H1 (cell line): ENCODE measurements around the gene DIPK1A. TPM values are rescaled to one million over a fixed set of nuclear protein-coding genes. Genes with fewer than 3 reads are reported as not detected.

Source experiments
- CTCF ChIA-PET: fragments of 300-600 bp; sonication (Branson Sonifier 250); formaldehyde crosslinking; loops from one replicate; lab custom pipeline; 2021; ENCODE audit not compliant: partially characterized antibody; lab: Charles Lee
- POLR2A ChIA-PET: fragments of 300-600 bp; sonication (Branson Sonifier 250); formaldehyde crosslinking; loops from one replicate; lab custom pipeline; 2021; ENCODE audit warnings: inconsistent platforms; ENCODE audit not compliant: partially characterized antibody; lab: Charles Lee
- DNase-seq, 2 experiments: peaks; one replicate each; pipeline versions ENCODE4 v3.0.0 to v3.0.0-alpha.2; 2010 to 2022; ENCODE audit warnings: low spot score in 2 of 2, low read depth in 1 of 2, mixed read lengths in 1 of 2
- FAIRE-seq: peaks from 2 replicates; lab custom pipeline; 2011; peaks lifted over from hg19 to GRCh38; lab: Jason Lieb, UNC
- H2AFZ ChIP-seq: 2 replicates; pipeline ENCODE4 v1.8.1; 2012; ENCODE audit warnings: low read length, inconsistent platforms
- H2AK5ac ChIP-seq: 2 replicates; pipeline ENCODE4 v1.6.1; 2013; ENCODE audit warnings: low read depth, low read length
- H2BK120ac ChIP-seq: replicated peaks from 2 replicates; pipeline ENCODE3; 2013; ENCODE audit warnings: low read depth, low read length, inconsistent platforms
- H2BK12ac ChIP-seq: 2 replicates; pipeline ENCODE4 v1.6.1; 2013; ENCODE audit warnings: low read depth, low read length
- H2BK15ac ChIP-seq: 2 replicates; pipeline ENCODE4 v1.6.1; 2013; ENCODE audit warnings: low read length
- H2BK20ac ChIP-seq: 2 replicates; pipeline ENCODE4 v1.6.1; 2013; ENCODE audit warnings: low read length
- H2BK5ac ChIP-seq: 2 replicates; pipeline ENCODE4 v1.6.1; 2013; ENCODE audit warnings: low read depth, low read length
- H3K14ac ChIP-seq: 2 replicates; pipeline ENCODE4 v1.6.1; 2013; ENCODE audit warnings: inconsistent platforms; ENCODE audit not compliant: insufficient read length
- H3K18ac ChIP-seq: 2 replicates; pipeline ENCODE4 v1.6.1; 2013; ENCODE audit warnings: low read length; ENCODE audit errors: extremely low read depth
- H3K23ac ChIP-seq: 2 replicates; pipeline ENCODE4 v1.6.1; 2013; ENCODE audit warnings: inconsistent platforms; ENCODE audit not compliant: insufficient read length
- H3K23me2 ChIP-seq: 2 replicates; pipeline ENCODE4 v1.6.1; 2013; ENCODE audit warnings: low read depth, low read length
- H3K27ac ChIP-seq: 2 replicates; pipeline ENCODE4 v1.6.1; 2011; ENCODE audit warnings: low read depth, low read length, inconsistent platforms
- H3K27me3 ChIP-seq, 4 experiments: replicated peaks in 1 of 4; 1 replicate in 1 of 4; 2 replicates in 3 of 4; pipeline versions ENCODE4 v1.6.1 to v1.8.1; 2011 to 2013; ENCODE audit warnings: low read length in 3 of 4, mild to moderate bottlenecking in 3 of 4, inconsistent platforms in 2 of 4, mixed read lengths in 2 of 4, moderate library complexity in 1 of 4; ENCODE audit not compliant: control insufficient read depth in 3 of 4, insufficient read depth in 3 of 4; ENCODE audit errors: extremely low read depth in 1 of 4
- H3K36me3 ChIP-seq, 4 experiments: 2 replicates each; pipeline versions ENCODE4 v1.6.1 to v1.8.1; 2011 to 2013; ENCODE audit warnings: mild to moderate bottlenecking in 4 of 4, low read length in 3 of 4, moderate library complexity in 2 of 4, control low read depth in 1 of 4, inconsistent platforms in 1 of 4; ENCODE audit not compliant: insufficient read depth in 4 of 4, control insufficient read depth in 2 of 4
- H3K4ac ChIP-seq: replicated peaks from 2 replicates; pipeline ENCODE3; 2013; ENCODE audit warnings: low read length, low read depth, mixed read lengths, inconsistent platforms; ENCODE audit not compliant: insufficient read length
- H3K4me1 ChIP-seq, 4 experiments: replicated peaks in 1 of 4; 1 replicate in 1 of 4; 2 replicates in 3 of 4; pipeline versions ENCODE4 v1.6.1 to v1.8.1; 2011 to 2013; ENCODE audit warnings: low read length in 3 of 4, inconsistent platforms in 2 of 4, mixed read lengths in 1 of 4; ENCODE audit not compliant: insufficient read depth in 4 of 4, control insufficient read depth in 3 of 4
- H3K4me2 ChIP-seq, 2 experiments: 2 replicates each; pipeline versions ENCODE4 v1.6.1 to v1.8.1; 2011 to 2013; ENCODE audit warnings: low read depth in 2 of 2, low read length in 2 of 2, control low read depth in 1 of 2, inconsistent platforms in 1 of 2, mild to moderate bottlenecking in 1 of 2; ENCODE audit not compliant: insufficient read depth in 1 of 2
- H3K4me3 ChIP-seq, 4 experiments: fragments of 200-600, 300-600 bp in 1 of 4; sonication (generic), shearing (Covaris generic), sonication (Bioruptor Twin) in 1 of 4; 2 replicates each; pipeline versions ENCODE4 v1.5.1 to v1.8.1; 2011 to 2016; ENCODE audit warnings: low read length in 4 of 4, low read depth in 3 of 4, control low read depth in 2 of 4, inconsistent platforms in 2 of 4, mild to moderate bottlenecking in 2 of 4, mixed read lengths in 1 of 4, moderate library complexity in 1 of 4; ENCODE audit not compliant: insufficient read depth in 2 of 4; ENCODE audit errors: extremely low read depth in 1 of 4
- H3K56ac ChIP-seq: replicated peaks from 2 replicates; pipeline ENCODE3; 2013; ENCODE audit warnings: low read depth, mild to moderate bottlenecking, mixed read lengths, low read length, inconsistent platforms; ENCODE audit not compliant: insufficient read length
- H3K79me1 ChIP-seq: 2 replicates; pipeline ENCODE4 v1.6.1; 2013; ENCODE audit warnings: low read depth, low read length, control low read depth
- H3K79me2 ChIP-seq, 2 experiments: 2 replicates each; pipeline versions ENCODE4 v1.6.1 to v1.8.1; 2012 to 2013; ENCODE audit warnings: low read length in 2 of 2, mild to moderate bottlenecking in 2 of 2, inconsistent platforms in 1 of 2; ENCODE audit not compliant: insufficient read depth in 2 of 2, control insufficient read depth in 1 of 2
- H3K9ac ChIP-seq, 4 experiments: replicated peaks in 1 of 4; 1 replicate in 1 of 4; 2 replicates in 3 of 4; pipeline versions ENCODE4 v1.6.1 to v1.8.1; 2011 to 2013; ENCODE audit warnings: low read depth in 3 of 4, low read length in 3 of 4, control low read depth in 2 of 4, mild to moderate bottlenecking in 2 of 4, moderate library complexity in 2 of 4, inconsistent platforms in 1 of 4; ENCODE audit errors: extremely low read depth in 1 of 4
- H3K9me3 ChIP-seq, 2 experiments: 2 replicates each; pipeline versions ENCODE4 v1.6.1 to v1.8.1; 2012 to 2013; ENCODE audit warnings: mild to moderate bottlenecking in 2 of 2, moderate library complexity in 2 of 2, control low read depth in 1 of 2, inconsistent platforms in 1 of 2, low read depth in 1 of 2, low read length in 1 of 2, mixed read lengths in 1 of 2; ENCODE audit not compliant: insufficient read depth in 2 of 2
- H4K20me1 ChIP-seq, 2 experiments: replicated peaks in 1 of 2; 2 replicates each; pipeline versions ENCODE3 to v1.8.1; 2011 to 2013; ENCODE audit warnings: inconsistent platforms in 2 of 2, low read length in 2 of 2, mild to moderate bottlenecking in 1 of 2; ENCODE audit not compliant: insufficient read depth in 2 of 2, control insufficient read depth in 1 of 2
- H4K5ac ChIP-seq: 2 replicates; pipeline ENCODE4 v1.6.1; 2013; ENCODE audit warnings: low read length, low read depth, mixed read lengths, inconsistent platforms; ENCODE audit not compliant: insufficient read length
- H4K8ac ChIP-seq: 2 replicates; pipeline ENCODE4 v1.8.0; 2013; ENCODE audit warnings: mild to moderate bottlenecking, moderate library complexity, low read length, inconsistent platforms; ENCODE audit not compliant: insufficient read depth; ENCODE audit errors: extremely low read depth
- H4K91ac ChIP-seq: replicated peaks from 2 replicates; pipeline ENCODE3; 2013; ENCODE audit warnings: low read length, mixed read lengths, inconsistent platforms; ENCODE audit not compliant: insufficient read length
- BACH1 ChIP-seq: IDR thresholded peaks from 2 replicates; pipeline ENCODE4 v1.6.1; 2012; ENCODE audit warnings: low read length, improper control_type of control experiment
- CBX5 ChIP-seq: fragments of 300-800, 300-1000 bp; sonication (generic); IDR thresholded peaks from 2 replicates; pipeline ENCODE4 v1.7.1; 2016; ENCODE audit warnings: antibody characterized with exemption, low read length, low read depth
- CBX8 ChIP-seq: fragments of 300-800, 300-1000 bp; sonication (generic); IDR thresholded peaks from 2 replicates; pipeline ENCODE4 v1.7.1; 2016; ENCODE audit warnings: low read depth, low read length, borderline replicate concordance
- CTBP2 ChIP-seq: IDR thresholded peaks from 2 replicates; pipeline ENCODE4 v1.7.0; 2011; ENCODE audit warnings: borderline replicate concordance, mild to moderate bottlenecking, moderate library complexity, mixed read lengths, low read length; ENCODE audit not compliant: insufficient read depth, insufficient read length
- EP300 ChIP-seq, 2 experiments: IDR thresholded peaks; 1 replicate in 1 of 2; 2 replicates in 1 of 2; pipeline ENCODE4 v1.6.1; 2011 to 2012; ENCODE audit warnings: low read depth in 2 of 2, low read length in 2 of 2, mild to moderate bottlenecking in 2 of 2, borderline replicate concordance in 1 of 2, inconsistent platforms in 1 of 2, moderate library complexity in 1 of 2
- EZH2 ChIP-seq: fragments of 200-600 bp; sonication (generic); IDR thresholded peaks from 2 replicates; pipeline ENCODE4 v1.7.1; 2012; ENCODE audit warnings: low read depth, mild to moderate bottlenecking, moderate library complexity, low read length, inconsistent platforms; ENCODE audit not compliant: severe bottlenecking
- HDAC2 ChIP-seq, 2 experiments: fragments of 300-600 bp in 1 of 2; sonication (generic) in 1 of 2; IDR thresholded peaks; 2 replicates each; pipeline ENCODE4 v1.6.1; 2011 to 2012; ENCODE audit warnings: low read depth in 2 of 2, low read length in 2 of 2, mild to moderate bottlenecking in 2 of 2, moderate library complexity in 2 of 2, borderline replicate concordance in 1 of 2, inconsistent platforms in 1 of 2
- MAFK ChIP-seq: IDR thresholded peaks from 2 replicates; pipeline ENCODE4 v1.6.1; 2012; ENCODE audit warnings: low read depth, mild to moderate bottlenecking, improper control_type of control experiment, low read length
- POLR2AphosphoS5 ChIP-seq: IDR thresholded peaks from 2 replicates; pipeline ENCODE4 v1.6.1; 2011; ENCODE audit warnings: low read depth, low read length
- SIN3A ChIP-seq, 2 experiments: IDR thresholded peaks in 1 of 2; conservative IDR thresholded peaks in 1 of 2; 2 replicates each; pipeline ENCODE4 v1.6.1; 2011 to 2012; ENCODE audit warnings: low read length in 2 of 2, improper control_type of control experiment in 1 of 2, low read depth in 1 of 2, mild to moderate bottlenecking in 1 of 2
- SIRT6 ChIP-seq: IDR thresholded peaks from one replicate; pipeline ENCODE4 v1.7.1; 2012; ENCODE audit warnings: low read length, inconsistent platforms
- SIX5 ChIP-seq: IDR thresholded peaks from 2 replicates; pipeline ENCODE4 v1.6.1; 2011; ENCODE audit warnings: mild to moderate bottlenecking, low read depth, low read length
- TCF12 ChIP-seq: IDR thresholded peaks from 2 replicates; pipeline ENCODE4 v1.6.1; 2011; ENCODE audit warnings: low read depth, mild to moderate bottlenecking, low read length
- polyA plus RNA-seq, 7 experiments: library from polyadenylated mRNA; depleted of rRNA in 3 of 7; stranded (reverse) in 5 of 7; unstranded in 2 of 7; fragments of >200 nt in 5 of 7; fragments of 200-250 nt in 2 of 7; gene quantifications; 1 replicate in 5 of 7; 2 replicates in 1 of 7; 4 replicates in 1 of 7; pipeline versions ENCODE4 v1.2.1 to v1.2.3, GENCODE V29; 2011 to 2013; ENCODE audit warnings: missing spikeins in 2 of 7, mixed read lengths in 2 of 7
- total RNA-seq: library from RNA; stranded (reverse); fragmentation: NEBNext Ultra II Directional; extraction: Animal tissue kit (Norgen Biotek cat#: 25700); gene quantifications from 2 replicates; pipeline ENCODE4 v1.2.1, GENCODE V29; 2021

DIPK1A gene
- total and polyA plus RNA-seq, 2 of the 8 experiments (the other 6 are each of a cell fraction or from before 2014, with no cell fraction given), result 2.5 to 5.0 TPM

DNA sequence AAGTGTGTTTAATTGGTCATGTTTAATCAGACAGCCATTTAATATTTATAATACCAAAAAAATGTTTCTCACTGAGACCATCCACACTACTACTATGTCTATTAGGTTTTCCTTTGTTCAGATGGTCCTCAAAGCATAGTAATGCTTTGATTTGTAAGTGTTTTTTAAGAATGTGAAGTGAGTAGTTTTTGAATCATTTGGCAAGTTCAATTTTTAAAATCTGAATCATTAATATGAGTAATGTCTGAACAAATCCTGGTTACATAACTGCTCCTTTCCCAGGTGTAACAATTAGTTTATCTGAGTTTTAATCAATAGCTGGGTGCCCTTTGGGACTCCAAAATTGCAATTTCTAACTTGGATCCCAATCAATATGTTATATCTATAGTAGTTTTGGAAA is 152.9 kb downstream of the DIPK1A start:
- H3K56ac ChIP-seq, result no peak overlapping the region
- no peaks in the 10 kb centered on the region for H3K79me2 ChIP-seq
- no peak overlapping the region for H2BK12ac ChIP-seq
- CTCF ChIA-PET, result interaction anchor here (1.6 kb wide), 1 partner anchor 24 kb away, joined by 6 read pairs; the partner anchor contains the start of gene RPL5
- no peaks in the 10 kb centered on the region for H3K79me1 ChIP-seq
- no peak overlapping the region for H3K14ac ChIP-seq
- H3K27me3 ChIP-seq, result peaks cover 0 to 1% (median 0%) of the 10 kb centered on the region in 4 experiments; a peak in 1 of 7 replicates
- H3K9me3 ChIP-seq, result no peaks in the 10 kb centered on the region
- H4K5ac ChIP-seq, result no peak overlapping the region
- POLR2A ChIA-PET, result interaction anchor here (1.0 to 1.4 kb wide), 3 partner anchors 12 to 30 kb away, joined by 3 to 4 read pairs (median 4); partner anchors contain the start of gene RPL5
- H3K23ac ChIP-seq, result no peak overlapping the region
- H3K4ac ChIP-seq, result no peak overlapping the region
- no peak overlapping the region for H2BK120ac ChIP-seq
- FAIRE-seq (no peak), DNase-seq (no peak)
- no peak overlapping the region for H2BK15ac ChIP-seq
- H3K9ac ChIP-seq, result no peak overlapping the region
- H2BK5ac ChIP-seq, result no peak overlapping the region
- H2BK20ac ChIP-seq, result no peak overlapping the region
- no peak overlapping the region for H3K27ac ChIP-seq
- no peak overlapping the region for H3K4me2 ChIP-seq
- H4K8ac ChIP-seq, result no peak overlapping the region
- no peaks in the 10 kb centered on the region for H3K23me2 ChIP-seq
- H3K18ac ChIP-seq, result no peak overlapping the region
- no peaks in the 10 kb centered on the region for H3K36me3 ChIP-seq
- H4K91ac ChIP-seq, result no peak overlapping the region
- H2AFZ ChIP-seq, result no peak overlapping the region
- no peak overlapping the region for H2AK5ac ChIP-seq
- no peaks in the 10 kb centered on the region for H3K4me1 ChIP-seq
- H3K4me3 ChIP-seq, result no peak overlapping the region
- H4K20me1 ChIP-seq, result no peaks in the 10 kb centered on the region
- TF ChIP-seq MAFK (no peak), BACH1 (no peak), EZH2 (no peak), HDAC2 (IDR thresholded peaks at IDR 0.05; ENCODE audit: borderline replicate concordance in 1 of 2, low read depth in 2 of 2, low read length in 2 of 2) (no peak), CBX8 (no peak), SIN3A (conservative IDR thresholded peaks at IDR 0.05 in 1 of 2, IDR thresholded peaks at IDR 0.05 in 1 of 2; ENCODE audit: low read depth in 1 of 2, low read length in 2 of 2) (no peak), SIRT6 (no peak), TCF12 (no peak), POLR2AphosphoS5 (no peak), EP300 (IDR thresholded peaks at IDR 0.05; ENCODE audit: borderline replicate concordance in 1 of 2, low read depth in 2 of 2, low read length in 2 of 2) (no peak), SIX5 (no peak), CBX5 (no peak), CTBP2 (no peak)
